CMK (cell line): ENCODE data around the gene DMTF1.

Source experiments
- DNase-seq: peaks from one replicate; pipeline ENCODE4 v3.0.0-alpha.2; 2010; ENCODE audit warnings: low read depth

The DMTF1 gene

DNA sequence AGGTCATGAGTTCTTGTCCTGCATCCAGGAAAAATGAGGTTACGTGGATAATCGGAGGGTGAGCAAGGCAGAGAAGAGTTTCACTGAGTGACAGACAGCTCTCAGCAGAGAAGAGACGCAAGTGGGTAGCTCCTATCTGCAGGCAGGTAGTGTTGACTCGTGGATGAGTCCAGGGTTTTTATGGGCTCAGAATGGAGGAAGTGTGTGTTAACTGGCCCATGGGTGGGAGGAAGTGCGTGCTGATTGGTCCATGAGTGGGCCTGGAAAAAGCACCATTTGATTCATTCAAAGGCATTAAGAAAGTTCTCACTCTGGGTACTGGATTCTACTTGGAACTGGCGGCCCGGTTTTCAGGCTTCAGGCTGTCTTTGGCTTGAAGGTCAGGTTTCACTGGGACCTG lies 4.8 kb upstream of the DMTF1 start:
- DNase-seq, result no peak

- DNase-seq, result no peak
Observed at GRCh38 chr7:87148332-87148955, 3.8 kb upstream of the DMTF1 start.

GRCh38 chr7:87151002-87151728 lies 1.1 kb upstream of the DMTF1 start:
- no peak for DNase-seq

DNA sequence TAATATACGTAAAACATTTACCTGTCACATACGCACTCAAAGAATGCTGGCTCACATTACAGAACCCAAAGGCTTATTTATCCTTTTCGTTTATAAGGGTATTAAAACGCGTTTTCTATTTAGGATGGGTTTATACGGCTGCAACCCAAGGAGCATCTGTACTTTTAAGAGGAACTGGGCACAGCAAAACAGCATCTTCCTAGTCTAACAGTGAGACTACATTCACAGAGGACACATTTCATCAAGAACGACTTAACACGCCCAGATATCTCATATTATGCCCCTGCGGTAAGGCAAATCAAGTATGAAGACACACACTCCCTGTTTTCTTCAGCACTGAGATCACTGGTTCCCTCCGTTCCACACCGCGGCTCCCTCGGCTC lies 533 bp upstream of the DMTF1 start:
- DNase-seq, result no peak

GRCh38 chr7:87152897-87153641 lies 816 bp downstream of the DMTF1 start:
- DNase-seq, result no peak

- DNase-seq, result no peak
Observed at GRCh38 chr7:87154166-87154565, 1.9 kb downstream of the DMTF1 start.

- no peak for DNase-seq
Observed at GRCh38 chr7:87154569-87154968, 2.3 kb downstream of the DMTF1 start.

DNA sequence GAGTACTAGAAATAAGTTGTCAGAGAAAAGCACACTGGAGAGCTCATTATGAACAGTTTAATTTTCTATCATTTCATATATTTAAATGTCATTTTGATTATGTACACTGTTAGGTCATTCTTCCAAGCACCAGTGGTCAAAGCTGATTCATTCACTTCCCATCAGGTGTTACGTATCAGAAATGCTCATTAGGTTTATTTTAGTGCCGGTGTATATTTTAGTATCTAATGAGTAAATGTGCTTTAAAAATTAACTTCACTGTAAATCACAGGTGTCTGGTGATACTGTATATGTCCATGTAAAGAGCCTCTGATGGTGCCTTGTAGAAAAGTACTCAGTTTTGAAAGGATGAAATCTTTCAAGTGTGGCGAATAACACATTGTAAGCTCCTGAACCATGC lies 3.5 kb downstream of the DMTF1 start:
- no peak for DNase-seq

DNA sequence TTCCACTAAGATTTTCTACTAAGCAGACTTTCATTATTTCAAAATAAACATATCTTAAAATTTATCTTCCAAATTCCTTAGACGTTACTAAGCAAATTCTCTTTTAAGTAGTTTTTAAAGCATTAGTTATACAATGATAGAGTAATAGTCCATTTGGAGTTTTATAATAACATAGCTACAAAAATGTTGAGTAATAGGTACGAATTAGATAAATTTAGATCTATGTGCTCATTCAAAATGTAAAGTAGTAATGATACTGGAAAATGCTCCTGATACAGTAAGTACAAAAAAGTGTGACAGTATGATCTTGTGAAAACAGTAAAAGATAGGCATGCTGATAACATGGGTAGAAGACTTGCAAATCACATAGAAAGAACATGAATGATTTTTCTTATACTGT lies 4.5 kb downstream of the DMTF1 start:
- no peak for DNase-seq

GRCh38 chr7:87159538-87159937 lies 7.3 kb downstream of the DMTF1 start:
- no peak for DNase-seq

DNA sequence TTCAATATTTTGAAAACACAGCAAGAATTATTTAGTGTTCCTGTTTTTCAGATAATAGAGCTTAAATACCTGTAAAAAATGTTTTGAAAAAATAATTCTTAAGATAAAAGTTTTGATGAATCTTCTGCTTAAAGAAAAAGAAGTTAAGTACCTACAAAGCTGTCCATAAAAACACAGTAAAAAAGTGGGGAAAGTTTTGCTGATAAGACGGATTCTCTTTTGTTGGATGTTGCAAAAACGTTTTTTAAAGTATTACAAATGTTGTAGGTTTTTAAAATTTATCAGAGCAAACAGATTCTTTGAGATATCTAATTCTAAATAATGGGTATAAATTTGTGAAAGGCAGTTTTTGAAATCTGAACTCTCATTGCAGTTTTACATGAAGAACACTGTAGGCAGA lies 12.2 kb downstream of the DMTF1 start:
- DNase-seq, result no peak

GRCh38 chr7:87170828-87171227 lies 18.6 kb downstream of the DMTF1 start:
- DNase-seq, result no peak

DNA sequence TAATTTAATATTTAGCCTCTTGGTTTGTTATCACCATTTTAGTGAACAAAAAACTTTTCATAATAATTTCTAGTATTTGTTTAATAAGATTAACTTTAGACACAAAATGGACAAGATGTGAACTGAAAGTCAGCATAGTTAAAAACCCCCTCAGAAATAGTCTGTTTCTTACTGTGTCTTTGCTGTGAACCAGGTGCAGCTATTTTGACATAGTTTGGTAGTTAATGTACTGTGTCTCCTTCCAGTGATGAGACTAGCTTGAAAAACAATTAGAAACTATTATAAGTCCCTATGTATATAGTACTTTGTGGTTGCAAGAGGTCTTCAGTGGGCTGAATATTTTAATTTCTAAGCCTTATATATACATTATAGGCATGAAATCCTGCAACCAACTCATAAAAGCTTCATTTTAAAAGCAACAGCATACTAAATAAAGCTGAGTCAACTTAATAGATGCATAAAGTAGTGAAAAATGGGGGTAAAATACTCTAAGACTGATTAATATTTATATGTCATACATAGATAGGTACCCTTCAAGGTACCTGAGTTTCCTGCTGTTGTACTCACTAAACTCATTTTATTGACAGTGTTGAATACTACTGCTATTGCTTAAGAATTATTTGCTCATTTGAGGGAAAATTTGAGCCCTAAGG lies 19.2 kb downstream of the DMTF1 start:
- no peak for DNase-seq

DNA sequence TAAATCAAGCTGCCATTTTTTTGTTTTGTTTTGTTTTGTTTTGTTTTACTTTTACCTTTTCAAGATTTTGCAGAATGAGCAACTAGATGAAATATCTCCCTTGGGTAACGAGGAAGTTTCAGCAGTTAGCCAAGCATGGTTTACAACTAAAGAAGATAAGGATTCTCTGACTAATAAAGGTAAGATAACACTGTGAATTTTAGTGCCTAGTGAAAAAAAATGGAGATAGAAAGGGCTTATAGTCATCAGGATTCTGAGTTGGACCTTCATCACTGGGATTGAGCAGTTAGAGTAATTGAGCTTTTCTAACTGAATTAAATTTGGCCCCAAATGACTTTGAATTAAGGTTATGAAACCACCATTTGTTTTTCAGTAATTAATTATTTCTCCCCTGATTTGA lies 21.2 kb downstream of the DMTF1 start:
- no peak for DNase-seq

DNA sequence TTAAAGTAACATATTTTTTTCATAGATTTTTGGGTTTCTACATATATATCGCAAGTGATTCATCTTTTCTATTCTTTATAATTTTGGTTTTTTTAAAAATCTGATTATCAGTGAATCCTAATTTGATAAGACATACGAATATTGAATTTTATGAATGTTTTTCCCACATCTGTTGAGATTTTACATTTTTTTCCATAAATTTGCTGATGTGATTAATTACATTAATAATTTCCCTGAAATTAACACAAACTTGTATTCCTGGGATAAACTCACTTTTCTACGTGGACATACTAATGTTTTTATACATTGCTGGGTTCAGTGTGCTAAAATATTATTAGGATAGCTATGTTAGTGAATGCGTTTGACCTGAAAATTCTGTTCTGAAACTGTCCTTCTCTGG lies 26.1 kb downstream of the DMTF1 start:
- no peak for DNase-seq

DNA sequence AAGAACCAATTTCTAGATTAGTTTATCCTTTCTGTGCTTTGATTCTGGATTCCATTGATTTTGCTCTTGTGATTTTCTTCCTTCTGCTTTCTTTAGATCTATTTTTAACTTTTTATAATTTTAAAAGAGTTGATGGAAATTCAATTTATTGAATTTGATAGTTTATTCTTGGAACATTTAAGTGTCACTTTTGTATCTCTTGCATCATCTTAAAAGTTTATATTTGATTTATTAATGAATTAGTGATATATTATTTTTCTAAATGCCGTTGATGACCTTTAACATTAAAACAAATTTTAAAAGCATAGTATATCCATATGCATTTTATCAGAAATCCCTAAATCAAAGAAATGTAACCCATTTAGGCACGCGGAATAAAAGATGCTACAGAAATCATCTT lies 26.9 kb downstream of the DMTF1 start:
- no peak for DNase-seq

DNA sequence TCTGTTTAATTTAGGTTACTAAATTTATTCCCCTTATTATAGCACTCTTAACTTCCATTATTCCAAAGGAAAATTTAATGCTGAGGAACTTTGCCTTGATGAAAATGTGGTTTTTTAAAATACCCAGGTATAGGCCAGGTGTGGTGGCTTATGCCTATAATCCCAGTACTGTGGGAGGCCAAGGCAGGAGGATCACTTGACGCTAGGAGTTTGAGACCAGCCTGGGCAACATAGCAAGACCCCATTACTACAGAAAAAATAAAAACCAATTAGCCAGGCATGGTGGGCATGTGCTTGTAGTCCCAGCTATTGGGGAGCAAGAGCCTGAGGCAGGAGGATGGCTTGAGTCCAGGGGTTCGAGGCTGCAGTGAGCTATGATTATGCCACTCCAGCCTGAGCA lies 34.9 kb downstream of the DMTF1 start:
- no peak for DNase-seq

GRCh38 chr7:87188930-87189329 lies 36.7 kb downstream of the DMTF1 start:
- no peak for DNase-seq

DNA sequence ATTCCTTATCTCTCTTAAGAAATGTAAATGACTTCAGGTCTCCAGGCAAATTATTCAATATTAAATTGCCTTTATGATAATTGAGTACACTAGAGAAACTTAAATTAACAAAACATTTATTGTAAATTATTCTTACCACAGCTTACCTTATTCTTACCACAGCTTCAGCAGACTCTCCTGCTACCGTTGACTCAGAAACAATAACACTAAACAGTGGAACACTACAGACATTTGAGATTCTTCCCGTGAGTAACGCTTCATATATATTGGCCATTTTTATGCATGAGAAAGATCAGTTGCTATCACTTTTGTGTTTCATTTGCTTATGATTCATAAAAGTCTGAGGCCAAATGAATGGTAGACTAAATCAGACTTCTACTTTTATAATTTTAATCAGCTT lies 38.5 kb downstream of the DMTF1 start:
- DNase-seq, result no peak

GRCh38 chr7:87192784-87193487 lies 40.7 kb downstream of the DMTF1 start:
- no peak for DNase-seq

DNA sequence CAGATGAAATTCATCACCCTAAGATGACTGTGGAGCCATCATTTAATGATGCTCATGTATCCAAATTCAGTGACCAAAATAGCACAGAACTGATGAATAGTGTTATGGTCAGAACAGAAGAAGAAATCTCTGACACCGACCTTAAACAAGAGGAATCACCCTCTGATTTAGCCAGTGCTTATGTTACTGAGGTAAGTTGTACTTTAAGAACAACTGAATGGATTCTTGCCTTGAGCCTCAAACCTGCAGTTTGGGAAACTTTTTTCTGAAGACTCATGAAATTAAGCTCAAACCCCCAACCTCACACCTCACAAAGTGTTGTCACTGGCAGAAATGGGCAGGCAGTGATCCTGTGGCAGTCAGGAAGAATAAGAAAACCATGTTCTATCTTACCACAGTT lies 41.7 kb downstream of the DMTF1 start:
- DNase-seq, result no peak

GRCh38 chr7:87199241-87199640 lies 47.0 kb downstream of the DMTF1 start:
- no peak for DNase-seq
